ENCODE data around the gene SV2B.

DNA sequence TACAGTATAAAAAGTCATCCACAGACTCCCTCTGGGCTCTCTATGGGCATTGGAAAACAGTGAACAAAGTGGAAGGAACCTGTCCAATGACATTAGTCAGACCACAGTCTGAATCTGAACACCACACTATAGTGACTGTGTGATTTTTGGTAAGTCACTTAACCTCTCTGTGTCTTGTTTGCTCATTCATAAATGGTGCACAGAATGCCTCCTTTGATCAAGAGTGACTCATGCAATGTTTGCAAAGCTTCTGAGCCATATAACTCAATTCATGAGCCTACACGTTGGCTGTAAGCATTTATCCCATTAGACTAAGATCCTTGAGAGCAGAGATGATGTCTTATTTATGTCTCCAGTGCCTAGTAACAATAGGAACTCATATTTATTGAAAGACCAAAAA is 46.7 kb downstream of the SV2B start:
- TF ChIP-seq, protein P1, sequence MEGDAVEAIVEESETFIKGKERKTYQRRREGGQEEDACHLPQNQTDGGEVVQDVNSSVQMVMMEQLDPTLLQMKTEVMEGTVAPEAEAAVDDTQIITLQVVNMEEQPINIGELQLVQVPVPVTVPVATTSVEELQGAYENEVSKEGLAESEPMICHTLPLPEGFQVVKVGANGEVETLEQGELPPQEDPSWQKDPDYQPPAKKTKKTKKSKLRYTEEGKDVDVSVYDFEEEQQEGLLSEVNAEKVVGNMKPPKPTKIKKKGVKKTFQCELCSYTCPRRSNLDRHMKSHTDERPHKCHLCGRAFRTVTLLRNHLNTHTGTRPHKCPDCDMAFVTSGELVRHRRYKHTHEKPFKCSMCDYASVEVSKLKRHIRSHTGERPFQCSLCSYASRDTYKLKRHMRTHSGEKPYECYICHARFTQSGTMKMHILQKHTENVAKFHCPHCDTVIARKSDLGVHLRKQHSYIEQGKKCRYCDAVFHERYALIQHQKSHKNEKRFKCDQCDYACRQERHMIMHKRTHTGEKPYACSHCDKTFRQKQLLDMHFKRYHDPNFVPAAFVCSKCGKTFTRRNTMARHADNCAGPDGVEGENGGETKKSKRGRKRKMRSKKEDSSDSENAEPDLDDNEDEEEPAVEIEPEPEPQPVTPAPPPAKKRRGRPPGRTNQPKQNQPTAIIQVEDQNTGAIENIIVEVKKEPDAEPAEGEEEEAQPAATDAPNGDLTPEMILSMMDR (IDR thresholded peaks at IDR 0.05): no peak
- TF ChIP-seq EP300 (IDR thresholded peaks at IDR 0.05; ENCODE audit: low read depth) (no peak), POLR2AphosphoS5 (IDR thresholded peaks at IDR 0.05) (no peak)

All from transverse colon (tissue), 4 donors.